SK-N-SH (cell line): ENCODE data around the gene PPP2R5C. TPM values are rescaled to one million over a fixed set of nuclear protein-coding genes. Genes with fewer than 3 reads are reported as not detected.

ENCODE experiments used
- CTCF ChIA-PET: fragments of 300-600, 350-600 bp; formaldehyde crosslinking; extraction: SDS; loops from one replicate; lab custom pipeline; 2021; lab: Yijun Ruan, JAX
- POLR2A ChIA-PET: fragments of 350-600 bp; sonication (Branson Sonifier 250); formaldehyde crosslinking; extraction: SDS; loops from one replicate; lab custom pipeline; 2020; ENCODE audit warnings: antibody characterized with exemption, inconsistent platforms; lab: Yijun Ruan, JAX
- DNase-seq: peaks from one replicate; pipeline ENCODE4 v3.0.0; 2012
- H2AFZ ChIP-seq: fragments of 200-600 bp; sonication (generic); 2 replicates; pipeline ENCODE4 v1.8.1; 2016; ENCODE audit warnings: antibody characterized with exemption, mild to moderate bottlenecking, low read depth
- H3F3A ChIP-seq: fragments of 200-600 bp; sonication (generic); replicated peaks from 2 replicates; pipeline ENCODE3; 2016; ENCODE audit warnings: antibody characterized with exemption, mild to moderate bottlenecking; ENCODE audit not compliant: insufficient read depth
- H3K27ac ChIP-seq, 2 experiments: fragments of 200-500 bp in 1 of 2; fragments of 200-600 bp in 1 of 2; sonication (Bioruptor generic) in 1 of 2; sonication (generic), shearing (Covaris generic) in 1 of 2; 2 replicates each; pipeline versions ENCODE4 v1.5.1 to v1.6.1; 2014 to 2016; ENCODE audit warnings: low read depth in 2 of 2, inconsistent platforms in 1 of 2, low read length in 1 of 2, mild to moderate bottlenecking in 1 of 2, mixed read lengths in 1 of 2
- H3K27me3 ChIP-seq: fragments of 200-600 bp; sonication (generic), shearing (Covaris generic); 2 replicates; pipeline ENCODE4 v1.6.1; 2016; ENCODE audit warnings: mixed run types; ENCODE audit not compliant: insufficient read depth
- H3K36me3 ChIP-seq, 2 experiments: fragments of 200-500 bp in 1 of 2; fragments of 200-600 bp in 1 of 2; sonication (Bioruptor generic) in 1 of 2; sonication (generic) in 1 of 2; replicated peaks in 1 of 2; 2 replicates each; pipeline versions ENCODE3 to v1.5.1; 2014 to 2016; ENCODE audit warnings: low read length in 1 of 2, mild to moderate bottlenecking in 1 of 2; ENCODE audit not compliant: insufficient read depth in 2 of 2, control insufficient read depth in 1 of 2
- H3K4me1 ChIP-seq, 2 experiments: fragments of 200-500 bp in 1 of 2; fragments of 200-600 bp in 1 of 2; sonication (Bioruptor generic) in 1 of 2; sonication (generic), shearing (Covaris generic) in 1 of 2; 2 replicates each; pipeline versions ENCODE4 v1.5.1 to v1.6.1; 2014 to 2016; ENCODE audit warnings: low read depth in 1 of 2, low read length in 1 of 2, mixed run types in 1 of 2; ENCODE audit not compliant: insufficient read depth in 2 of 2, control insufficient read depth in 1 of 2
- H3K4me2 ChIP-seq: fragments of 200-600 bp; sonication (generic), shearing (Covaris generic); 2 replicates; pipeline ENCODE4 v1.6.1; 2017; ENCODE audit warnings: mixed run types
- H3K4me3 ChIP-seq, 2 experiments: fragments of 200-500 bp in 1 of 2; fragments of 200-600 bp in 1 of 2; sonication (Bioruptor generic) in 1 of 2; sonication (generic), shearing (Covaris generic) in 1 of 2; 2 replicates each; pipeline versions ENCODE4 v1.5.1 to v1.8.1; 2014 to 2016; ENCODE audit warnings: low read depth in 2 of 2, inconsistent platforms in 1 of 2, low read length in 1 of 2, mild to moderate bottlenecking in 1 of 2, mixed read lengths in 1 of 2, moderate library complexity in 1 of 2
- H3K79me2 ChIP-seq: fragments of 200-600 bp; sonication (generic); 2 replicates; pipeline ENCODE4 v1.8.1; 2017; ENCODE audit warnings: mild to moderate bottlenecking; ENCODE audit not compliant: insufficient read depth
- H3K9ac ChIP-seq: fragments of 200-600 bp; sonication (generic); 2 replicates; pipeline ENCODE4 v1.6.1; 2017; ENCODE audit warnings: mixed run types
- H3K9me2 ChIP-seq: fragments of 200-600 bp; sonication (generic); 2 replicates; pipeline ENCODE4 v1.6.1; 2017; ENCODE audit warnings: mixed run types
- H3K9me3 ChIP-seq: fragments of 200-600 bp; sonication (generic); 2 replicates; pipeline ENCODE4 v1.6.1; 2017; ENCODE audit warnings: mixed run types, mild to moderate bottlenecking, moderate library complexity
- H4K20me1 ChIP-seq: fragments of 200-600 bp; sonication (generic); 2 replicates; pipeline ENCODE4 v1.6.1; 2017; ENCODE audit warnings: mild to moderate bottlenecking, mixed run types; ENCODE audit not compliant: insufficient read depth
- CHD2 ChIP-seq: fragments of 150-350 bp; IDR thresholded peaks from 2 replicates; pipeline ENCODE4 v1.6.1; 2018; ENCODE audit warnings: low read length; ENCODE audit not compliant: partially characterized antibody
- ELF1 ChIP-seq: IDR thresholded peaks from 2 replicates; pipeline ENCODE4 v1.4.0; 2012
- EZH2phosphoT487 ChIP-seq: fragments of 200-600 bp; sonication (generic); IDR thresholded peaks from 2 replicates; pipeline ENCODE4 v1.6.1; 2017; ENCODE audit warnings: low read depth, mixed run types, mild to moderate bottlenecking, antibody characterized with exemption, moderate library complexity, borderline replicate concordance
- IRF3 ChIP-seq: fragments of 150-350 bp; IDR thresholded peaks from 2 replicates; pipeline ENCODE4 v1.6.1; 2016; ENCODE audit warnings: mild to moderate bottlenecking, low read depth, low read length
- MXI1 ChIP-seq: IDR thresholded peaks from 2 replicates; pipeline ENCODE4 v1.6.1; 2012; ENCODE audit warnings: mild to moderate bottlenecking, low read depth, low read length, improper control_type of control experiment
- RAD21 ChIP-seq: IDR thresholded peaks from 2 replicates; pipeline ENCODE4 v1.6.1; 2012; ENCODE audit warnings: mild to moderate bottlenecking, low read length
- REST ChIP-seq: IDR thresholded peaks from 2 replicates; pipeline ENCODE4 v1.6.1; 2012; ENCODE audit warnings: mild to moderate bottlenecking, low read depth, low read length, moderate library complexity
- SIN3A ChIP-seq: IDR thresholded peaks from 2 replicates; pipeline ENCODE4 v1.6.1; 2012; ENCODE audit warnings: low read depth, mild to moderate bottlenecking, low read length, moderate library complexity, borderline replicate concordance
- SMC3 ChIP-seq: IDR thresholded peaks from 2 replicates; pipeline ENCODE4 v1.6.1; 2012; ENCODE audit warnings: low read depth, low read length, improper control_type of control experiment
- TEAD4 ChIP-seq: IDR thresholded peaks from 2 replicates; pipeline ENCODE4 v1.4.0; 2012; ENCODE audit warnings: mild to moderate bottlenecking, borderline replicate concordance; ENCODE audit not compliant: insufficient read depth
- WGBS: methylation state at CpG from one replicate; pipeline ENCODE4 v1.1.6; 2017; ENCODE audit warnings: low lambda C conversion rate; 5-methylcytosine and 5-hydroxymethylcytosine counted together
- polyA plus RNA-seq, 3 experiments: library from polyadenylated mRNA; depleted of rRNA; stranded (reverse); fragments of >200 nt; gene quantifications; 2 replicates each; pipeline ENCODE4 v1.2.3, GENCODE V29; 2012
- TF ChIP-seq, protein P1 (sequence below): IDR thresholded peaks from 2 replicates; pipeline ENCODE4 v1.4.0; 2012; ENCODE audit warnings: low read depth, borderline replicate concordance

The PPP2R5C gene
- polyA plus RNA-seq, 1 of the 3 experiments (the other 2 are of a cell fraction): 43.7 TPM

GRCh38 chr14:101855958-101856357, 94.4 kb downstream of the PPP2R5C start (continued):
- TF ChIP-seq MXI1 (no peak), TEAD4 (no peak), ELF1 (no peak), IRF3 (no peak), CHD2 (no peak)
- TF ChIP-seq, all 33 proteins: peak for 0

GRCh38 chr14:101856536-101856935, 95.0 kb downstream of the PPP2R5C start:
- DNase-seq: no peak
- no peak overlapping the region for H3K9ac ChIP-seq
- H3F3A ChIP-seq: peaks cover 3% of the 10 kb centered on the region
- peaks cover 45% of the 10 kb centered on the region for H4K20me1 ChIP-seq
- 93% methylated on average over 4 of the region's 4 CpGs for WGBS
- H2AFZ ChIP-seq: no peak overlapping the region
- H3K4me1 ChIP-seq: peaks cover 0 to 45% of the 10 kb centered on the region in 2 experiments; a peak in 2 of 4 replicates
- CTCF ChIA-PET: interaction anchor here (1.5 kb wide), 1 partner anchor 19 kb away, joined by 5 read pairs; no protein-coding TSS in a partner anchor
- no peaks in the 10 kb centered on the region for H3K9me3 ChIP-seq
- H3K27ac ChIP-seq: no peak overlapping the region; a peak in 1 of 4 replicates
- TF ChIP-seq EZH2phosphoT487 (no peak), REST (no peak), RAD21 (no peak), SMC3 (no peak), SIN3A (no peak)
- TF ChIP-seq, protein P1, sequence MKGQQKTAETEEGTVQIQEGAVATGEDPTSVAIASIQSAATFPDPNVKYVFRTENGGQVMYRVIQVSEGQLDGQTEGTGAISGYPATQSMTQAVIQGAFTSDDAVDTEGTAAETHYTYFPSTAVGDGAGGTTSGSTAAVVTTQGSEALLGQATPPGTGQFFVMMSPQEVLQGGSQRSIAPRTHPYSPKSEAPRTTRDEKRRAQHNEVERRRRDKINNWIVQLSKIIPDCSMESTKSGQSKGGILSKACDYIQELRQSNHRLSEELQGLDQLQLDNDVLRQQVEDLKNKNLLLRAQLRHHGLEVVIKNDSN: no peak
- TF ChIP-seq, all 33 proteins: peak for 0
- POLR2A ChIA-PET: no interaction called here
- no peaks in the 10 kb centered on the region for H3K27me3 ChIP-seq
- no peak overlapping the region for H3K4me2 ChIP-seq
- peaks cover 16 to 40% of the 10 kb centered on the region in 2 experiments for H3K36me3 ChIP-seq
- H3K79me2 ChIP-seq: peaks cover 89% of the 10 kb centered on the region
- H3K9me2 ChIP-seq: no peaks in the 10 kb centered on the region
- H3K4me3 ChIP-seq: no peak overlapping the region
